Activated CD8-positive, alpha-beta memory T cell treated with anti-CD3 and anti-CD28 coated beads, Interleukin-2, amount 50 U/mL, for 1 hour (primary cell): Measurements from ENCODE around the gene PLXNA4.

Experiments
- DNase-seq: peaks from one replicate; pipeline ENCODE4 v3.0.0-alpha.2; 2020; ENCODE audit errors: extremely low read depth

PLXNA4 gene

DNA sequence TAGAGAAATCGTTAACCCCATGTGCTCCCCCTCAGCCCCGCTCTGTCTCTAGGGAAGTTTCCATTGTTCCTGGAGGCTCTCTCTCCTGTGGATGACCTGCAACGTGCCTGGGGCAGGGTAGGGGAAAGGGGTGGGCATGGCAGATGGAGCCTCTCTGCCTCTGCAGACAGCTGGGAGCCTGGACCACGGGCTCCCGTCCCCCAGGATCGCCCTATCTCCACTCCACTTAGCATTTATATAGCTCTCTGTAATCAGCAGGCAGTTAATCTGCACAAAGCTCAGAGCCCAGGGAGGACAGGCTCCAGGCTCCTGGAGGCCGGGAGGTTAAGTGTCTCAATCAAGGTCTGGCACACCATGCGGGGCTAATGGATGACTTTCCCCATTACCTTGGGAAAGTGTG lies 369.7 kb downstream of the PLXNA4 start:
- no peak for DNase-seq

DNA sequence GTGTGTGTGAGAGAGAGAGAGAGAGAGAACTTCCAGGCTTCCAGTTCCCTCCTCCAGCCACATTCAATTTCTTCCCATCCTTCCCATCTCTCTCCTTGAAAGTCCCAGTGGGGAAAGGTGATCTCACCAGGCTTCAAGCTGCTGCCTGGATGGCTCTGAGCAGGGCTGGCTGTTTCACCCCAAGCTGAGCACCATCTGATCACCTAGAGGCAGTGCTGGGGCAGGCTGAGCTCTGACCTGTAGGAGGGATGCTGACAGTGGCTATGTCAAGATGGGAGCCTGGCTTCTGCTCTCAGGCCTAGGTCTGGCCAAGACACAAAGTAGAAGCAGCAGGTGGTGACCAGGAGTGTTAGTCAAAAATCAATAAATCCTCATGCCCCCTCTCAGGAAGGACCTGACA lies 370.8 kb downstream of the PLXNA4 start:
- no peak for DNase-seq

DNA sequence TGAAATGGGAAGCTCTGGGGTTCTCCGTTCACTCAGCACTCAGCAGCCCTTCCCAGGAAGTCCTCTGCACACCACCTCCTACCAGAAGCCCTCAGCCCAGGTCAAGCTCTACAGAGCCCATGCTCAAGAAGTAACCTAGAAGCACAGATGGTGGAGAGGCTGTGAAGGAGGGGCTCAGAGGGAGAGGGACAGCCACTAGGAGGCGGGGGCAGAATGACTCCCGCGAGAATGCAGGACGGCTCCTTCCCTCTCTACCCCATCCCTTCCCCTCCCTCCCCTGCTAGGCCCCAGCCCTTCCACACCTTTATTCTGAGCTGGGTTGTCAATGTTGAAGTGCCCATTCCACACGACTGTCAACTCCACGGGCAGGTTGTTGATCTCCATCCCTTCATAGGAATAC lies 373.2 kb downstream of the PLXNA4 start:
- no peak for DNase-seq

DNA sequence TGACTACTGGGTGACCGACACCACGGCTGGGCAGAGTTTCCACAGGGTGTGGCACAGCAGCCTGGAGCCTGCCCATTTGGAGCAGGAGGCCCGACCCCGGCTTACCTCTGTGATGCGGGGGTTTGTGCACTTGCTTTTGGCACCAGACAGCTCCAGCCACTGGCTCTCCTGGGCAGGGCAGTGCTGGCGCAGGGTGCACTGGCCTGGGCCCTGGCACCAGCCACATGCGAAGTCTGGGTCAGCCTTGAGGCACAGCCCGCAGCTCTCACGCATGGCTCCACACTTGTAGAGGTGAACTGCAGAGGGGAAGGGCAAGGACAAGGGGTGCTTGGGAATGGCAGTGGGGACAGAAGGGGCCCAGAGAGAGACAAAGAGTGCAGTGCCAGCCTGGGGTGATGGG lies 373.7 kb downstream of the PLXNA4 start:
- DNase-seq = no peak

DNA sequence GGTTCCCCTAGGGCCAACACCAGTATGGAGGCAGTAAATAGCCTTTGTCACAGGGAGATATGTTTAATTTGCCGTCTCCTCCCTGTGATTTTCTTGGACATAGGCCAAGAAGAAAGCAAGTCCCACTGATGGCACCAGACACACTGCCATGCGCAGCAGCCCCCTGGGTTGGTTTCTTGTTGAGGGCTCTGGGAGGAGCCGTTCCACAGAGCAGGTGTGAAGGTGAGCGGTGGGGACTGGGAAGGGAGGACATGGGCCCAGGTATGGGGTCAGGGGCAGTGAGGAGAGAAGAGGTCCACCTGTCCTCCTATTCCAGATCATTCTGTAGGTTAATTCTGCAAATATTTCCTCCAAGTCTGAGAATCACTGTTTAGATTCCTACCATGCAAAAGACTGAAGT lies 376.1 kb downstream of the PLXNA4 start:
- no peak for DNase-seq

DNA sequence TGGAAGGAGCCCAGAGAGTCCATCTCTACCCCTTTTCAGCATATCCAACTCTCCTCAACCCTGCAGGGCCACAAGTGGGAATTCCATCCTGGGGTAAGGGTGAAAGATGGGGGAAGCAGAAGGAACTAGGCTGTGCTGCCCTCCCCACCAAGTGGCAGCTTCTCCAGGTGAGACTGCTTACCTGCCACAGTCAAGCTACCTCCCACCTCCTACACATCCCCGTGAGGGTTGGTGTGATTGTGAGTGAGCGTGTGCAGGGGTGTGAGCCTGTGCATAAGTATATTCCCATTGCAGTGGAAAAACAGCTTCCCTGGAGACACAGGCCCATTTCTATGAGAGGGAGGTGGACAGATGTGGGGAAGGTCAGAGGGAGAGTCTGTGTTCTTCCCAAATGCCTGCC lies 376.6 kb downstream of the PLXNA4 start:
- DNase-seq = no peak

DNA sequence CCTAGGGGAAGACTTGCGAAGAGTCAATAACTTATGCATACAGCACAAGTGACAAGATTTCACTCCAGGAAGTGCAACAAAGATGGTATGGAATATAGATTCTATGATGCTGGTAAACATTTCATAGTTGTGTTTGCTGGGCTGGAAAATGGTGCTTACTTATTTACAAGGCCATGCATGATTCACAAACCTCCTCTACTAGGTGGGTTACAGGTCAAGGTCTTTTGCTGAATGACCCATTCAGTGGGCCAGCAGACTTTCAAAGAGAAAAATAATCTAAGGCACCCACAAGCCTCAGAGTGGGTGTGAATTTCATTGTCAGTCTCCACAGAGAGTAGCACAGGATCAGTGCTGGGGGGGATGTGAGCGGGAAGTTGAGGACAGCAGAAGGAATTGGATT lies 378.5 kb downstream of the PLXNA4 start:
- DNase-seq = no peak

DNA sequence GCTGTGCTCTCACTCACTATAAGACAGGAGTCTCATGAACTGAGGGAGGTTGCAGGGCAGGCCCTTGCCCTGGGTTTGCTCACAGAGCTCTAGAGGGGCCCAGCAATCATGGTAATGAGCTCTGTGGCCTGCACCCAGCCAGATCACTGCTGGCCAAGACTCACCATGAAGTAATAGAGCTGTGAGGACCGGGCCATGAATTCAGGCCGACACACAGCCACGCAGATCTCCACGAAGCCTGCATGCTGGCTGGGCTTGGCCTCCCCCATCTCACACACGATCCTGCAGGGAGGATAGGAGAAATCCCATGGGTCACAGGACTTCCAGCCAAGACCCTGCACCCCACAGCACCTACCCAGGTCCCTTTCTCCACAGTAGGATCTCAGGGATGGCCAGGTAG lies 382.4 kb downstream of the PLXNA4 start:
- no peak for DNase-seq

DNA sequence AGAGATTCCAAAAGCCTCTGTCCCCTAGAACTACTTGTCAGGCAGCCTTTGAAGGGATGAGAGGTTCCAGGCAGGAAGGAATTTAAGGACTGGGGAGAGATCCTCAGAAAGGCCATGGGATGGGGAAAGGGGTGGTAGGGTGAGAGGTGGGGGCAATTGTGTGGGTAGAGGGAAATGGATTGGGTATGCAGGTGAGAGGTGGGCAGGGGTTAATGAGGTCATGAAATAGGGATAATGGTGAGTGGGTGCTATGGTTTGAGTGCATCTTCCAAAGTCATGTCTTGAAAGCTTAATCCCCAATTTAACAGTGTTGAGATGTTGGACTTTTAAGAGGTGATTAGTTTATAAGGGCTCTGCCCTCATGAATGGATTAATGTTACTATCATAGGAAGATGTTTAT lies 383.5 kb downstream of the PLXNA4 start:
- DNase-seq = no peak

DNA sequence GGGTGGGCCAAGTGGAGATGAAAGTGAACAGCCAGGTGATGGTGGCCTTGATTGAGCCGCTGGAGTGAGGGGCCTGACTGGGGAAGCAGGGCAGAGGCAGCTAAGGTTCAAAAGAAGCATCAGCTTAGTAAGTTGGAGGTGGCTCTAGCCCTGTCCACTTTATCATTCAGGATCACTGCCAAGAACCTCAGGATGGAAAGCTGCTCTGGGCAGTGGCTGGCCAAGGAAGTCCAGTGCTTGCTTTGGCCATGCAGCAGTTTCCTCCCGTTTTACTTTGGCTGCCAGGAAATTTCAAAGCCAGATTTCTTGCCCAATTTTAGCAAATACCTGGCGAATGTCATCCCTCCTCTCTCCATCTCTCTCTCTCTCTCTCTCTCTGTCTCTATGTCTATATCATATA lies 384.9 kb downstream of the PLXNA4 start:
- no peak for DNase-seq

DNA sequence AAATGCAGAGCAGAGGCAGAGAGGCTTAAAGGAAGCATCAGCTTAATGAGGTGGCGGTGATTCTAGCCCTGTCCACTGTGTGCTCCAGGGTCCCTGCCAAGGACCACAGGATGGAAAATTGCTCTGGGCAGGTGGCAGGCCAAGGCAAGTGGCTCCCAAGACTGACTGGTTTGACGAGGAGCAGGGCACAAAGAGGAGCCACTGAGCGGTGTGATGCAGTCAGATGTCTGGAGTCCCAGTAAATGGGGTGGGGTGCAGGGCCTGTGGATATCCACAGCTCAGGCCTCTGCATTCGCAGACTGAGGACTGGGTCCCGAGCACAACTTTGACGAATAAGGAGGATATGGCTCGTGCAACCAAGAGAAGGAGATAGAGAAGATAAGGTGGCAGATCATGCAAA lies 385.6 kb downstream of the PLXNA4 start:
- no peak for DNase-seq

DNA sequence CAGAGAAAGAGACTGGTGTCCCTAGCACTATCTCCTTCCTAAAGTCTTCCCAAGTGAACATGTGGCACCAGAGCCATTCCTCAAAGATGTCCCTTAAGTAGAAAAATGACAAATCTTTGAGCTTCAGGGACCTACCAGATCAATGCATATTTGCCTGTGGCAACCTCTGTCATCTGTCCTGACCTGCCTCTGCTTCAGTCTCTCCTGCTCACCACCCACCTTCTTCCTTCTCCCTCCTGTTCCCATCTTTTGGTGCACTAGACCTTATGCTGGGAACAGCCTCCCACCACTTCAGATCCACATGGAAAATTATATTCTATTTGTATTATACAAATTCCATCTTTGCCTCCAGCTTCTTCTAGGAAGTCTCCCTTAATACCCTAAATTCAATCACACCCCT lies 386.4 kb downstream of the PLXNA4 start:
- no peak for DNase-seq

DNA sequence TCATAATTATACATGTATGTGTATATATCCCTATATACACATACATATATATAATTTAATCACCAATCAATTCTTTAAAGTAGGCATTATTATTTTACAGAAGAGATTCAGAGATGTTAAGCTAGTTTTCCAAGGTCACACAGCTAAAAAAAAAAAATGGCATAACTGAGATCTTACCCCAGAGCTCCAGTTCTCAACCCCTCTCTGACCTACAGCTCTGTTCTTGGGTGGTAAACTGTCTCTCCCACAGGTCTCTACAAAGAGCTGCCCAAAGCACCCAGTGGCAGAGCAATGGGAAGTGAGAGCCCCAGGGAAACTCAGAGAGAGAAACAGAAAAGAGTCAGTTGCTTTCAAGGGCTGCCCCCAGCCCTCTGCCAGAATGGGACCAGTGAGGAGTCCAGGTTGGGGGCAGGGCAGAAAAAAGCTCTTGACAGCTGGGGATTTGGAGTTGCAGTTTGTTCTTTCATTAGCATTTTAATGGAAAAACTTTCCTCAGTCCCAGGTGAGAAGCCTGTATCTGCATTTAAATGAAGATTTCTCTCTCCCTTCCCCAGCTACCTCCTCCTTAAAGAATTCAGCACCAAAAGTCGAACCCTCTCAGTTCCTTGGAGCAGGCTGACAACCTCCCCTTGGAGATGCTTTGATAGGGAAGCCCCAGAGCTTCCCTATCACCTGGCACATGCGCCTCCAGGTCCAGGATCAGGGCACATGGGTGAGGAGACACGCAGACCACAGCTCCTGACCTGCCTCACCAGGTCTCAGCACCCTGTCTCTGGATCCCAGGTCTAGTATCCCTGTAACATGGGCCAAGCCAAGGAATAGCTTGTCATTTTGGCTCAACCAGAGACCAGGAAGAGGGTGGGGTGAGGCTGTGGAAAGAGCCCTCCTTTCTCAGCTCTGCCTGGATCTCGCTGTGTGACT lies 388.1 kb downstream of the PLXNA4 start:
- no peak for DNase-seq

DNA sequence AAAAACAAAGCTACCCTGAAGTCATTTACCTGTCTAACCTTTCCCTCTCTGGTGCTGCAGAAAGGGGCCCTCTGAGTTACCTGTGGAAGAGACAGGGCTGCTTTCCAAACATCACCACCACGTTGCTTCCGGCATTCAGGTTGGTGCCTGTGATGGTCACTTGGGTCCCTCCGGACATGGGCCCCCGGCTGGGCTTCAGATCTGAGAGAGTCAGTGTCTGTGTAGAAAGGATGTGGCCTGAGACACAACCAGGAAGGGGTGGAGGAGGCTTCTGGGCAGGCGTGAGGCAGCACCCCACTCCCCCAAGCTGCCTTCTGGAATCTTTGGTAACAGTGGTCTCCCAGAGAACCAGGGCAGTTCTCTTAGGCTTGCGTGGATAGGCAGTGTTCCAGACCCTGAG lies 388.9 kb downstream of the PLXNA4 start:
- DNase-seq = no peak

DNA sequence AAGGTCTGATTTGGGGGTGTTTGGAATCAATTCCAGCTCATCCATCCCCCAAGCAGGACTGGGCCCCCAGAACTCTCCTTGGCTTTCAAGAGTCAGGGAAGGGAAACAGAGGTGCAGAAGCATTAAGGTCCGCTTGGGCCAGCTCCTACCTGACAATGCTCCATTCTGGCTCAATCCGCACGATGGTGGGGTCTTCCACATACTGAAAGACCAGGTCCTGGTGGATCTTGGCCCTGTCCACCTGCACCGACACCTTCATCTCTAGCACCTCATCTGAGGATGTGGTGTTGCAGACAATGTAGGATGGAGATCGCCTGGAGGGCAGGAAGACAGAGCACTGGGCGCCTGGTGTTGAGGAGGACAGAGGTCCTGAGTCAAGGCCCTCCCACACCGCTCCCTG lies 391.1 kb downstream of the PLXNA4 start:
- no peak for DNase-seq

DNA sequence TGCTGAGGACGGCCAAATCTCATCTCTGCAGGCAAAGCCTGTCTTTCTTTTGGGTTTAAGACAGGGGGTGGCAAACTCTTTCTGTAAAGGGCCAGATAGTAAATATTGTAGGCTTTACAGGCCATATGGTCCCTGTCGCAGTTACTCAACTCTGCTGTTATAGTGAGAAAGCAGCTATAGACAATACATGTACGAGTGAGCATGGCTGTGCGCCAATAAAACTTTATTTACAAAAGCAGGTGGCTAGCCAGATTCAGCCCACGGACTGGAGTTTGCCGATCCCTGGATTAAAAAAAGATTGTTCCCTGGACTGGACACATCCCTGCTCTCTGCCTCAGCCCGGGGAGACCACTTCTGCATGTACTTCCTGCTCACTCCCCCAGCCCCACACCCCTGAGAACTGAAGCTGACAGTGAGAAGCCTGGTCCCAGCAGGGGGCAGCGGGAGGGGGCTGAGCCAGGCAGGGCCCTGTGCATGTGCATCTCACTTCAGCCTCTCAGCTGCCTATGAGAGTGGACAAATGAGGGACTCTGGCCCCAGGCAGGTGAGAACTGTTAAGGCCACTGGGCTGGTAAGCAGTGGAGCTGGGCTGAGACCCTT lies 392.4 kb downstream of the PLXNA4 start:
- no peak for DNase-seq

DNA sequence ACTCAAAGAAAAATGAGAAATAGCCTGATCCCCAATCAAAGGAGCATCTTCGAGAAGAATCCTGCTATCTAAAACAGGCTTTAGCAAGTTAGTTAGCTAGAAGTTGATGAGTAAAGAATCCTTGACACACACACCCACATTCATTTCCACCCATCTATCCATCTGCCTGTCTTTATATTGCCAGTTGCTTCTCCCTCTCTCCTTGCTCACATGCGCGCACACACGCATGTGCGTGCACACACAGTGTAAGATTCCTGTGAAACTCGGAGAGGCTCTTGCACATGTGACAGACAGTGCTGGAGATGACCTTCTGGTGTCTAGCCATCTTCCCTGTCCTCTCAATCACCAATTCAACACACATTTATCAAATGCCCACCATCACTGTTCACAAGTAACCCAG lies 393.3 kb downstream of the PLXNA4 start:
- DNase-seq = no peak

DNA sequence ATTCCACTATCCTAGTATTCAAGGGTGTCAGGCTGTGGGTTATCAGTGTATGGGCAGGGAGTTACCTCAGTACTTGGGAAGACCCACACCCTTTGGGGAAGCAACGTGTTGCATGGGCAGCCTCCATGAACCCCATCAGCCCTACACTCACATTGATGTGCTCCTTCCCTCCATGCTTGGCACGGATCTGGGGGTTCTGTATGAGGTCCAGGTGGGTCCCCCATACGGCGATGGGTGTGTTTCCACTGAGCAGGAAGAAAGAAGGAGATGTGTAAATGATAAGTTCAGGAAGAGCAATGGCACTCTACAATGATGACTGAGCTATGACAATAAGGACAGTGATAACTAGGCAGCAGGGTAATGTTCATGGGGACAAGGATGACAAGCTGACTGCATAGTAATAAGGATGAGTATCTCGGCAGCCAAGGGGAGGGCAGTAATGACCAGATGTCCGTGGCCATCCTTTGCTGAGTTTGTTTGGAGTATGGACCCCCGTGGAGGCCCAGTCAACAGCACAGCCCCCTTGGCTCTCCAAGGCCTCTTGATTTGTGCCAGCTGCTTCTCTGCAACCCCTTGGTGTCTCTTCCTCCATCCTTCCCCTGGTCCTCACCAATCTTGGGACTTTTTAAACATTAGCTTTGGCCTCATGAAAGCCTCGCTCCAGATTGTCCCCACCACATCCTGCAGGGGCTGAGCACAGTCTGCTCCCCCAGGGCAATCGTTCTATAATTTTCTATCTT lies 394.2 kb downstream of the PLXNA4 start:
- no peak for DNase-seq

DNA sequence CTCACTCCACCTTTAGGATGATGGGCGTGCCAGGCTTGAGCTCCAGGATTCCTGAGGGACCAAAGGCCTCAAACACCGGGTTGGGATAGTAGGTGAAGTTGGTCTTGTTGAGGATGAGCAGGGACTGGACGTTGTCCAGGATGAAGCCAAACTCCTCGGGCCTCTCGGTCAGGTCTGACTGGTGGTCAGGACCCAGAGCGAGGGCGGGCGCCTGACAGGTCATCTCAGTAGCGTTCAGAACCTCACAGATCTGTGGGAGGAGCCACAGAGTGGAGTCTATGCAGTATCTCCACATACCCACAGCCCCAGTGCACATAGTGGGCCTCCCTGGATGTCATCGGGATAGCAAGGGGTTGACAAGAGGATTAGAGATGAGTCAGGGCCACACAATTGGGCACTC lies 394.9 kb downstream of the PLXNA4 start:
- no peak for DNase-seq

DNA sequence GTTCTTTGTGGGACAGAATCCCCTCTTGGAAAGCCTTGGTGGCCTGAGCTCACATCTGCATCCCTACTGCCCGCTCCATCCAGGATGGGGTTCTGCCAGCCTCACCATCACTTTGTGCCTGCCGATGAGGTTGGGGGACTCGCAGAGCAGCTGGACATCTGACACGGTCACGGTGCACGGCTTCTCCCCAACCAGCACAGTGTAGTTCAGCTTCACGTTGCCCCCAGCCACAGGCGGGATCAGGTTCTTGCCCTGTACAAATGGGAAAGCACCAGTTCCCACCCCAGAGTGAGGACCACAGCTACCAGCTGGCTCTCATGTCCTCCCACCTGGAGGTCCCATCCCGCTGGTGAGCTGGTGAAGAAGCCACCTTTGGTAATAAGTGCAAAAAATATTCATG lies 395.8 kb downstream of the PLXNA4 start:
- DNase-seq = no peak

DNA sequence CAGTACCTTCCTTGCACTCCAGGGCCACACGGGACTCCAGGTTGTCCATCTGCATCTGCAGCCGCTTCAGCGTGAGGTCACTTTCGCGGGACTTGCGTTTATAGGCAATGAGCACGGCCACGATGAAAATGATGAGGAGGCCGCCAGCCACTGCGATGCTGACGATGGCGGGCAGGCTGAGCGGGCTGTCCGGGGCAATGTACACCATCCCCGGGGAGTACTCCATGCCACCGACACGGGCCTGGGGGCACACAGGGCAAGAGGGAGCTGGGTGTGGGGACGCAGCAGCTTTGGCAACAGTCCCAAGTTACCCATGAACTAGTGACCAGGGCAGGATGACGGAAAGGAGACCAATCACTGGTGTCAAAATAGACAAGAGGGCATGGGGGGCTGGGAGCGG lies 396.6 kb downstream of the PLXNA4 start:
- no peak for DNase-seq

DNA sequence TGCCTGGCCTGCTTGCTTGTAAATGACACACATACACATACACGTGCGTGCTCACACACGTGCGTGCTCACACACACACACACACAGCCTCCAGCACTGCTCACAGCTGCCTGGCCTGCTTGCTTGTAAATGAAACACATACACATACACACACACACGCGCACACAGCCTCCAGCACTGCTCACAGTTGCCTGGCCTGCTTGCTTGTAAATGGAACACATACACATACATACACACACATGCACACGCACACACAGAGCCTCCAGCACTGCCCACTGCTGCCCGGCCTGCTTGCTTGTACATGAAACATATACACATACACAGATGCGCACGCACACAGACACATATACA lies 397.2 kb downstream of the PLXNA4 start:
- no peak for DNase-seq
